Stomach smooth muscle (tissue), 2 donors: ENCODE data around the gene IFT27.

ENCODE experiments used
- H3K27ac ChIP-seq: one replicate; pipeline ENCODE4 v1.7.0; 2013; ENCODE audit warnings: mild to moderate bottlenecking, low read length, inconsistent platforms
- H3K27me3 ChIP-seq, 2 donors: one replicate each; pipeline ENCODE4 v1.7.0; 2013; ENCODE audit warnings: low read length in 2 of 2; ENCODE audit not compliant: insufficient read depth in 2 of 2, control insufficient read depth in 1 of 2
- H3K36me3 ChIP-seq, 2 donors: one replicate each; pipeline ENCODE4 v1.7.0; 2013; ENCODE audit warnings: low read length in 2 of 2; ENCODE audit not compliant: control insufficient read depth in 2 of 2, insufficient read depth in 2 of 2
- H3K4me1 ChIP-seq: one replicate; pipeline ENCODE4 v1.7.0; 2013; ENCODE audit warnings: low read length; ENCODE audit not compliant: control insufficient read depth, insufficient read depth
- H3K4me3 ChIP-seq, 2 donors: one replicate each; pipeline ENCODE4 v1.7.0; 2013; ENCODE audit warnings: low read length in 2 of 2
- H3K9ac ChIP-seq, 2 donors: one replicate each; pipeline ENCODE4 v1.7.0; 2013; ENCODE audit warnings: low read length in 2 of 2, mild to moderate bottlenecking in 1 of 2
- H3K9me3 ChIP-seq, 2 donors: one replicate each; pipeline ENCODE4 v1.7.0; 2013; ENCODE audit warnings: low read length in 2 of 2; ENCODE audit not compliant: control insufficient read depth in 2 of 2
- donor health status: healthy.
- donor health status: Pancreatic carcinoma.

Gene IFT27

GRCh38 chr22:36772451-36772850 is 3.5 kb downstream of the IFT27 start:
- H3K36me3 ChIP-seq = peaks cover 0 to 4% of the 10 kb centered on the region in 2 donors
- H3K4me3 ChIP-seq = no peak overlapping the region
- no peak overlapping the region for H3K9ac ChIP-seq
- peaks cover 0 to 2% of the 10 kb centered on the region in 2 donors for H3K27me3 ChIP-seq
- H3K9me3 ChIP-seq = no peaks in the 10 kb centered on the region
- no peak overlapping the region for H3K27ac ChIP-seq
- peaks cover 14% of the 10 kb centered on the region for H3K4me1 ChIP-seq

GRCh38 chr22:36771356-36772063 is 4.4 kb downstream of the IFT27 start:
- Histone ChIP-seq H3K36me3 (peaks cover 5 to 8% of the 10 kb centered on the region in 2 donors), H3K4me3 (no peak overlapping the region), H3K9ac (no peak overlapping the region), H3K27me3 (peaks cover 0 to 2% of the 10 kb centered on the region in 2 donors), H3K9me3 (no peaks in the 10 kb centered on the region), H3K4me1 (peaks cover 9% of the 10 kb centered on the region), H3K27ac (no peak overlapping the region)

- Histone ChIP-seq H3K9me3 (no peaks in the 10 kb centered on the region), H3K27me3 (peaks cover 0 to 2% of the 10 kb centered on the region in 2 donors), H3K27ac (no peak overlapping the region), H3K4me3 (no peak overlapping the region), H3K36me3 (peaks cover 10 to 14% of the 10 kb centered on the region in 2 donors), H3K9ac (no peak overlapping the region), H3K4me1 (peaks cover 9% of the 10 kb centered on the region)
Measured at GRCh38 chr22:36770513-36771231, 5.2 kb downstream of the IFT27 start.

DNA sequence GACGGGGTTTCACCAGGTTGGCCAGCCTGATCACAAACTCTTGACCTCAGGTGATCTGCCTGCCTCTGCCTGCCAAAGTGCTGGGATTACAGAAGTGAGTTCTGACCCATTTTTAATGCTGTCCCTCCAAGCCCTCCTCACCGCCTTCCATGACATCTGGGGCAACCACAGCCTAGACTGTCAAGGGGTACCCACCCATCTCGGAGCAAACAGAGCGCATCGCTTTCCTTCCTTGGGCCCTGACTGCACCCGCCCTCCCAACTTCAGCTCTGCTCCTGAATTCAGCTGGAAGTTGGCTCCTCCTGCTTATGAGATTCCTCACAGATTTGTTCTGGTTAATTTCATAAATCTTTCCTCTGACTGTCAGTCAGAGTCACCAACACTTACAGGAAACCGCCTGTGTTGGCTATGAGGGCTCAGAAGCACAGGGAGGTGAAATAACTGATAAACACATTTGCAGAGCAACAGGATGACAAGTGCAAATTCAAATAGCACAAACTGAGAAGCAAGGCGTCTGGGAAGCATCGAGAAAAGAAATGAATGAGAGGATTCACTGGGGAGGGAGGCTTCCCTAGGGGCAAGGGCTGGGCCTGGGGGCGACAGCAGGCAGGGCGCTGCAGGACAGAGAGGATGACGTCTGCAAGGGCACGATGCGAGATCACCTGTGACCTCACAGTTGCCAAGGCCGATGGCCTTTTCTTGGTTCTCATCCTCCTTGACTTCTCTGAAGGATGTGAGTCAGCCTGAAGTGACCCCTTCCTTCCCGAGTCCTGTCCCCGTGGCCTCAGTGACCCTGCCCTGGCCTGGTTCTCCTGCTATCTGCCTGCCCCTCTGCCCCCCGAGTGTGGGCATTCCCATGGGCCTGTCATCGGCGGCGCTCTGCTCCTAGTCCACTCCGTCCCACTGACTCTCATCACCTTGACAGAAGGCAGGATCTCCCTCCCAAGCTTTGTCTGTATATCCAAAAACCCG is 6.1 kb downstream of the IFT27 start:
- peaks cover 15% of the 10 kb centered on the region in 2 donors for H3K36me3 ChIP-seq
- H3K27me3 ChIP-seq = peaks cover 0 to 2% of the 10 kb centered on the region in 2 donors
- no peak overlapping the region for H3K27ac ChIP-seq
- H3K4me3 ChIP-seq = no peak overlapping the region
- no peak overlapping the region for H3K9ac ChIP-seq
- no peaks in the 10 kb centered on the region for H3K9me3 ChIP-seq
- peaks cover 2% of the 10 kb centered on the region for H3K4me1 ChIP-seq

DNA sequence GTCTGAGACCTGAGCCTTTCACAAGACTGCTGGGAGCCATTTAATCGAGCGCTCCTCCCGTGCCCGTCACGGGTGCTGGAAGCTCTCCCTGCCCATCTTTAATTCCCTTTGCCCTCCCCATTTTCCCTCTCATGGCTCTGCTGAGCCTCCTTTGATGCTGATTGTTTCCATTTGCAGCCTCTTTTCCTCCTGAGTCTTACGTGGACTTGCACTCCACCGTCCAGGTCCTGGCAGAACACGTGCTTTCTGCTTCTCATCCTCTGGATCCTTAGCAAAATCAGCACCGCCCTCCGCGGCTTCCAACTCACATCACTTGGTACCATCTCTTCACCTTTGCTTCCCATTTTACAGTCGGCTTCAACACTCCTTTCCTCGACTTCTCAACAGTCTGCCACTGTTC is 7.3 kb downstream of the IFT27 start:
- Histone ChIP-seq H3K36me3 (peaks cover 15 to 18% of the 10 kb centered on the region in 2 donors), H3K27me3 (peaks cover 0 to 2% of the 10 kb centered on the region in 2 donors), H3K9me3 (no peaks in the 10 kb centered on the region), H3K27ac (no peak overlapping the region), H3K9ac (no peak overlapping the region), H3K4me3 (no peak overlapping the region), H3K4me1 (no peaks in the 10 kb centered on the region)

GRCh38 chr22:36768141-36768540 is 7.8 kb downstream of the IFT27 start:
- Histone ChIP-seq H3K4me1 (peaks cover 5% of the 10 kb centered on the region), H3K4me3 (no peak overlapping the region), H3K9ac (no peak overlapping the region), H3K27ac (no peak overlapping the region), H3K9me3 (no peaks in the 10 kb centered on the region), H3K27me3 (peaks cover 0 to 2% of the 10 kb centered on the region in 2 donors), H3K36me3 (peaks cover 15 to 18% of the 10 kb centered on the region in 2 donors)

DNA sequence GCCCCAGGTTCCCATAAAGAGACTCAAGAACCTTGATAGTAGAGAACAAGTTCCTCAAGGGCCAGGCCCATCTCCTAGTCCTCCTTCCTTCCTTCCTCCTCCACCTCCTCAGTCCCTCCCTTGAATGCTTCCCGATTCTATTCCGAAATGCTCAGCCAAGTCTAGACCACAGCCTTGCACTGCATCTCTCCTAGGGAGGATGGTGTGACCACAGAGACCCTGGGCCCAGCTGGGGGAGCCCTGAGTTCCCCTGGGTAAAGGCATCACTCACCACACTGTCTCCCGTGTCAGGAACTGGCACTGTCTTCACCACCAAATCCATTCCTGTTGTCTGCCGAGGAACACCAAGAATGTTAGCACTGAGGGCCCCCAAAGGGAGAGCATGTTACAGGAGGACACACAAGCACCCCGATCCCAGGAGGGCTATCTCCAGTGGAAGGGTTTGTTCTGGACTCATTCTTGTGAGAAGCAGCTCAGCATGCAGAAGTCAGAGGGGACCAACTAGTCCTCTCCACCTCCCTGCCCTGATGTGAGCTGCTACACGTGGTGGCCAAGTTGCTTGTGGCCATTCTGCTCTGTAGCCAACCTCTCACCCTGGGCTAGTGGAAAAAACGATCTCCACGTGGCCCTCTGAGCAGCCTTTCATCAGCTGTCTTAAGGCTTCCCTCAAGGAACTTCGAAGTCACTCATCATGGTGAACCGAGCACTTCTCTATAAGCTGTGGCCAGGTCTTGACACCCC is 8.7 kb downstream of the IFT27 start:
- Histone ChIP-seq H3K4me3 (no peak overlapping the region), H3K9ac (no peak overlapping the region), H3K4me1 (peaks cover 14% of the 10 kb centered on the region), H3K36me3 (peaks cover 15 to 18% of the 10 kb centered on the region in 2 donors), H3K27me3 (peaks cover 0 to 2% of the 10 kb centered on the region in 2 donors), H3K9me3 (no peaks in the 10 kb centered on the region), H3K27ac (no peak overlapping the region)

DNA sequence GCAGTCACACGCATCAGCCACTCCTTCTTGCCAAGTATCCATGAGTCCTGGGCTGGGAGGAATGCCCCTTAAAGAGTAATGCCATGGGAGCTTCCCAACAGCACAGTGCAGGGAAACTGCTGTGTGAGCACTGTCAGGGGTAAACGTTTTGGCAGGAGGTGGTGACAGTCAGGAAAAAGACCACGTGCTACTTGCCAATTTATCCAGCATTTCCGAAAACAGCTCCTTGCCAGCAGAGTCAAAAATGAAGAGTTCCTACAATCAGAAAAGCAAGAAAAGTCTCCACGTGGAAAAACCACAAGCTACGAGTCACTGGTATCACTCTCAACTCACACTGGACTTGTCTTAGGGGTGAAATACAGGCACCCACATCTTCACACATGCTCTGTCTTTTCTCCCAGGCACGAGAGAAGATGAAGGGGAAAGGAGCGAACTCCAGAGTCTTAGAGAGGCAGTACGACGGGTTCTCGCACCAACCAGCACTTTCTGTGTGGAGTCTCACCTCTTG is 9.9 kb downstream of the IFT27 start:
- H3K36me3 ChIP-seq = peaks cover 15 to 16% of the 10 kb centered on the region in 2 donors

DNA sequence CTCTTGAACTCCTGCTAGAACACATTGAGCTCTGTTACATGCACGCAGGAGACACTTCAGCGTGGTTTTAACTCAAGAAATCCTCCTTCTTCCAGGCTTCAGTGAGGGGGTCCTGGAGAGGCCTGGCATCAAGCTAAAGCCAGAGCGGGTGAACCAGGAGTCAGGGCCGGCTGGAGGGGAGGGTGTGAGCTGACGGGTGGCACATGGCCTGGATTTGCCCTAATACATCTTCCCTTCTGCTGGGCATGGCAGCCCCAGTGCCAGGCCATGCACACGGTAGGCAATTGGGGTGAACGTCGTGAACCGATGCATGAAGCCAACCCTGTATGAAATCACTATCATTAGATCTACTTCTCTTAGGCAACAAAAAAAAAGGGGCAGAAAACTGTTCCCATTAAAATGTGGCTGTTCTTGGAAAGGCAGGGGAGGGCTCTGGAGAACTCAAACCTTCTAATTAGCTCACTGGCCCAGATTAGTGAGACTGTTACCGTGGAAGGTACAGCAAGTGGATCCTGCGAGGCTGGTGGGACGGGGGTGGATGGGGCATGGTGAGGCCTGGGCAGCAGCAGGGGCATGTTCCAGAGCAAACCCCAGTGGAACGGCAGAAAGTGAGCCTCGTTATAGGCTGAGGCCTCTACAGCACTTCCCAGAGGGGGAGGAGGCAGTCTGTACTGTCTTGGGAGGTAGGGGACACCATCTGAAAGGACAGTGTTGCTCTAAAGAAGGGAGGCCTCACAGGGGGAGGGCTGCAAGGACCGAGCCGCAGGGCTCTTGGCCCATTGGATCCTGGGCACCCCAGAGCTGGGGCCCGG is 10.6 kb downstream of the IFT27 start:
- Histone ChIP-seq H3K27me3 (no peaks in the 10 kb centered on the region), H3K9ac (no peak overlapping the region), H3K27ac (no peak overlapping the region), H3K4me1 (peaks cover 29% of the 10 kb centered on the region), H3K36me3 (peaks cover 15 to 16% of the 10 kb centered on the region in 2 donors), H3K4me3 (no peak overlapping the region), H3K9me3 (no peaks in the 10 kb centered on the region)

More for the DNA sequence above, 9.9 kb downstream of the IFT27 start:
- H3K9me3 ChIP-seq = no peaks in the 10 kb centered on the region
- H3K27ac ChIP-seq = no peak overlapping the region
- H3K9ac ChIP-seq = no peak overlapping the region
- H3K4me3 ChIP-seq = no peak overlapping the region
- H3K4me1 ChIP-seq = peaks cover 23% of the 10 kb centered on the region
- peaks cover 0 to 2% of the 10 kb centered on the region in 2 donors for H3K27me3 ChIP-seq
